ENCODE data around the gene CYREN. TPM values are rescaled to one million over a fixed set of nuclear protein-coding genes. Genes with fewer than 3 reads are reported as not detected.
"Not testable (repeated sequence)": the region's sequence is repeated elsewhere in the genome, so short reads cannot be mapped to it uniquely, and the experiment has no call there.

Gene CYREN
- total RNA-seq, 1 donor from 2014 or later, result 26.9 TPM

GRCh38 chr7:135215180-135215579 lies 44.7 kb upstream of the CYREN start:
- no peaks in the 10 kb centered on the region for H3K4me1 ChIP-seq
- H3K9ac ChIP-seq, result no peak overlapping the region
- H3K27me3 ChIP-seq, result peaks cover 9% of the 10 kb centered on the region
- H2AFZ ChIP-seq (replicated peaks), result no peak overlapping the region
- H3K36me3 Mint-ChIP-seq, result no peaks in the 10 kb centered on the region
- H3F3A ChIP-seq (ENCODE audit: low read depth), result no peaks in the 10 kb centered on the region
- no peak overlapping the region for H3K27ac Mint-ChIP-seq
- H3K9me3 ChIP-seq (ENCODE audit: low read depth), result no peaks in the 10 kb centered on the region
- H3K79me2 ChIP-seq (ENCODE audit: low read depth), result no peaks in the 10 kb centered on the region
- H3K4me3 ChIP-seq, result no peak overlapping the region
- H4K20me1 ChIP-seq (ENCODE audit: low read depth), result no peaks in the 10 kb centered on the region
- H3K36me3 ChIP-seq, result no peaks in the 10 kb centered on the region
- no peak for DNase-seq (ENCODE audit: low spot score)
- H3K9me3 Mint-ChIP-seq, result peaks cover 2% of the 10 kb centered on the region
- H3K4me1 Mint-ChIP-seq, result no peaks in the 10 kb centered on the region
- H3K4me3 Mint-ChIP-seq, result no peak overlapping the region
- H3K27ac ChIP-seq, result no peak overlapping the region
- TF ChIP-seq, protein P1, sequence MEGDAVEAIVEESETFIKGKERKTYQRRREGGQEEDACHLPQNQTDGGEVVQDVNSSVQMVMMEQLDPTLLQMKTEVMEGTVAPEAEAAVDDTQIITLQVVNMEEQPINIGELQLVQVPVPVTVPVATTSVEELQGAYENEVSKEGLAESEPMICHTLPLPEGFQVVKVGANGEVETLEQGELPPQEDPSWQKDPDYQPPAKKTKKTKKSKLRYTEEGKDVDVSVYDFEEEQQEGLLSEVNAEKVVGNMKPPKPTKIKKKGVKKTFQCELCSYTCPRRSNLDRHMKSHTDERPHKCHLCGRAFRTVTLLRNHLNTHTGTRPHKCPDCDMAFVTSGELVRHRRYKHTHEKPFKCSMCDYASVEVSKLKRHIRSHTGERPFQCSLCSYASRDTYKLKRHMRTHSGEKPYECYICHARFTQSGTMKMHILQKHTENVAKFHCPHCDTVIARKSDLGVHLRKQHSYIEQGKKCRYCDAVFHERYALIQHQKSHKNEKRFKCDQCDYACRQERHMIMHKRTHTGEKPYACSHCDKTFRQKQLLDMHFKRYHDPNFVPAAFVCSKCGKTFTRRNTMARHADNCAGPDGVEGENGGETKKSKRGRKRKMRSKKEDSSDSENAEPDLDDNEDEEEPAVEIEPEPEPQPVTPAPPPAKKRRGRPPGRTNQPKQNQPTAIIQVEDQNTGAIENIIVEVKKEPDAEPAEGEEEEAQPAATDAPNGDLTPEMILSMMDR (IDR thresholded peaks at IDR 0.05), result no peak
- peaks cover under 1% of the 10 kb centered on the region for H3K27me3 Mint-ChIP-seq (ENCODE audit: insufficient read depth, low read depth)
- H3K4me2 ChIP-seq, result no peak overlapping the region

GRCh38 chr7:135213831-135214230 lies 43.3 kb upstream of the CYREN start:
- DNase-seq (ENCODE audit: low spot score), result no peak
- Histone ChIP-seq H3K9ac (no peak overlapping the region), H3F3A (ENCODE audit: low read depth) (no peaks in the 10 kb centered on the region), H4K20me1 (ENCODE audit: low read depth) (no peaks in the 10 kb centered on the region), H3K4me3 (no peak overlapping the region), H3K9me3 (ENCODE audit: low read depth) (no peaks in the 10 kb centered on the region), H3K79me2 (ENCODE audit: low read depth) (no peaks in the 10 kb centered on the region), H3K36me3 (no peaks in the 10 kb centered on the region), H3K27me3 (peaks cover 14% of the 10 kb centered on the region), H2AFZ (replicated peaks) (no peak overlapping the region), H3K27ac (no peak overlapping the region), H3K4me2 (no peak overlapping the region), H3K4me1 (no peaks in the 10 kb centered on the region)
- Mint-ChIP-seq H3K36me3 (no peaks in the 10 kb centered on the region), H3K4me3 (no peak overlapping the region), H3K27me3 (ENCODE audit: insufficient read depth, low read depth) (peaks cover 4% of the 10 kb centered on the region), H3K9me3 (no peaks in the 10 kb centered on the region), H3K27ac (no peak overlapping the region), H3K4me1 (peaks cover under 1% of the 10 kb centered on the region)
- TF ChIP-seq EZH2 (IDR thresholded peaks at IDR 0.05), result no peak
- no peak for TF ChIP-seq EZH2phosphoT487 (IDR thresholded peaks at IDR 0.05)
- TF ChIP-seq, protein P1 (IDR thresholded peaks at IDR 0.05), result no peak

GRCh38 chr7:135211946-135212685 lies 41.6 kb upstream of the CYREN start:
- not testable (repeated sequence) for H3K79me2 ChIP-seq (ENCODE audit: low read depth); H3K4me1 ChIP-seq; H3K36me3 ChIP-seq; DNase-seq (ENCODE audit: low spot score); H3K36me3 Mint-ChIP-seq; H3K4me1 Mint-ChIP-seq; H3K27ac ChIP-seq; H3K9me3 ChIP-seq (ENCODE audit: low read depth); H4K20me1 ChIP-seq (ENCODE audit: low read depth); H3F3A ChIP-seq (ENCODE audit: low read depth); H3K9me3 Mint-ChIP-seq; H3K27ac Mint-ChIP-seq; H3K27me3 Mint-ChIP-seq (ENCODE audit: insufficient read depth, low read depth); H3K9ac ChIP-seq
- peak overlapping the region; percentile 67 for H3K4me2 ChIP-seq
- peak overlapping the region; percentile 84 for H3K4me3 ChIP-seq
- peak overlapping the region; percentile 52 for H2AFZ ChIP-seq (replicated peaks)
- peaks cover 14% of the 10 kb centered on the region for H3K27me3 ChIP-seq
- H3K4me3 Mint-ChIP-seq, result peak overlapping the region; percentile 96

- TF ChIP-seq EZH2 (IDR thresholded peaks at IDR 0.05), result no peak
- no peak for TF ChIP-seq EZH2phosphoT487 (IDR thresholded peaks at IDR 0.05)
- TF ChIP-seq, protein P1 (IDR thresholded peaks at IDR 0.05), result peak; percentile 22
- H3K9ac ChIP-seq, result peak within 1 kb of the TSS; percentile 42
- H3K4me1 Mint-ChIP-seq, result peaks cover 8% of the 10 kb centered on the region
- H3K9me3 Mint-ChIP-seq, result no peaks in the 10 kb centered on the region
- peak; percentile 97 for DNase-seq (ENCODE audit: low spot score)
- peak within 1 kb of the TSS; percentile 96 for H3K4me3 Mint-ChIP-seq
- H3K4me3 ChIP-seq, result peak within 1 kb of the TSS; percentile 84
- peaks cover 4% of the 10 kb centered on the region for H3K27me3 Mint-ChIP-seq (ENCODE audit: insufficient read depth, low read depth)
- no peaks in the 10 kb centered on the region for H4K20me1 ChIP-seq (ENCODE audit: low read depth)
- no peaks in the 10 kb centered on the region for H3K9me3 ChIP-seq (ENCODE audit: low read depth)
- H3K4me2 ChIP-seq, result peak within 1 kb of the TSS; percentile 93
- peak within 1 kb of the TSS; percentile 76 for H3K27ac Mint-ChIP-seq
- H3K36me3 Mint-ChIP-seq, result no peaks in the 10 kb centered on the region
- no peaks in the 10 kb centered on the region for H3F3A ChIP-seq (ENCODE audit: low read depth)
- no peak within 1 kb of the TSS for H3K27ac ChIP-seq
- no peaks in the 10 kb centered on the region for H3K4me1 ChIP-seq
- no peaks in the 10 kb centered on the region for H3K36me3 ChIP-seq
- peak within 1 kb of the TSS; percentile 83 for H2AFZ ChIP-seq (replicated peaks)
- H3K27me3 ChIP-seq, result peaks cover 14% of the 10 kb centered on the region
- no peaks in the 10 kb centered on the region for H3K79me2 ChIP-seq (ENCODE audit: low read depth)
Observed at GRCh38 chr7:135211179-135211945, 40.9 kb upstream of the CYREN start, which contains the start of gene WDR91. Gene WDR91, minus strand, starts transcription at chr7:135211526. Its CDS starts 24 bp downstream, at chr7:135211502.

All from neural progenitor cell (in vitro differentiated cells).